ENCODE measurements around the gene UPF2.
"Not testable (repeated sequence)": the region's sequence is repeated elsewhere in the genome, so short reads cannot be mapped to it uniquely, and the experiment has no call there.

The UPF2 gene

DNA sequence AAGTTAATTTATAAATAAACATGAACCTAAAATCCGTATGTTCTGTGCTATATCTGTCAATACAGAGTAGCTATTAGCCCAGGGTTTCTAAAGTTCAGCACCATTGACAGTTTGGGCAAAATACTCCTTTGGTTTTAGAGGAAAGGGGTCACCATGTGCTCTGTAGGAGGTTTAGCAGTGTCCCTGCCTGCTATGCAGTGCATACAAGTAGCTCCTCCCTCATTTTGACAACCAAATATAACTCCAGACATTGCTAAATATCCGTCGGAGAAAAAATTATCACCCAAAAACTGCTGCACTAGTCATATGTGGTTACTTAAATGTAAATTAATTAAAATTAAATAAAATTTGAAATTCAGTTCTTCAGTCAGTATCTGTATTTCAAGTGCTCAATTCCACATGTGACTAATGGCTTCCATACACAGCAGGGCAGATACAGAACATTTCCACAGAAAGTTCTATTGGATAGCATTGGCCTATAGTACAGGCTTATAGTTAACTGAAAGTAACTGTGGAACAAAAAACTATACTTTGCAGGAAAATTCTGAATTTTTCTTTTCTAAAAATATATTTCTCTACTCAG is 6.4 kb downstream of the UPF2 start:
- no peak for DNase-seq

DNA sequence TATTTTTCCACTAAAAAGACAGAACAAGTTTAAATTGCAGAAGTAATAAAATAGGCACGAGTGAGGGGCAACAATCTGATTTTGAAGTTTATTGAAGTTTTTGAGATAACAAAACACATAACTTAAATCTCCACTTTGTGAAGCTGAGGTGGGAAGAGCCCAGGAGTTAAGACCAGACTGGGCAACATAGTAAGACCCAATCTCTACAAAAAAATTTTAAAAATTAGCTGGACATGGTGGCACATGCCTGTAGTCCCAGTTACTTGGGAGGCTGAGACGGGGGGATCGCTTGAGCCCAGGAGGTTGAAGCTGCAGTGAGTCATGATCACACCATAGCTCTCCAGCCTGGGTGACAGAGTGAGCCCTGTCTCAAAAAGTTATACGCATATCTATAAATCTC is 11.2 kb downstream of the UPF2 start:
- no peak for DNase-seq

DNA sequence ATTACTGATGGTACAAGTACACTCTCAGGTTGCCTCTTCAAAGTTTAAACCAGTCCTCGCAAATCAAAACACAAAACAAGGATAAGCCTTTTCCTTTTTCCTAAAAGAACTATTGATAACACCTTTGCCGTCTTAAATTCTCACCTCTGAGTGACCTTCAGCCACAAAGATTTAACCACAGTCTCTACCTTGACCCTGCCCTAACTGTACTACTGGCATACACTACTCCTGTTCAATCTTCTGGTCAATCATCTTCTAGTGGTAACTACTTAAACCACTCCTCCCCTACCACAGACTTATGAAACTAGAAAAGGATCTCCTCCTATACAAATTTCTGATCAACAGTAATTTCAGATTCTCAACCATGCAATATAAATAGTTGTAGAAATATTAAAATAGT is 15.1 kb downstream of the UPF2 start:
- DNase-seq: no peak

DNA sequence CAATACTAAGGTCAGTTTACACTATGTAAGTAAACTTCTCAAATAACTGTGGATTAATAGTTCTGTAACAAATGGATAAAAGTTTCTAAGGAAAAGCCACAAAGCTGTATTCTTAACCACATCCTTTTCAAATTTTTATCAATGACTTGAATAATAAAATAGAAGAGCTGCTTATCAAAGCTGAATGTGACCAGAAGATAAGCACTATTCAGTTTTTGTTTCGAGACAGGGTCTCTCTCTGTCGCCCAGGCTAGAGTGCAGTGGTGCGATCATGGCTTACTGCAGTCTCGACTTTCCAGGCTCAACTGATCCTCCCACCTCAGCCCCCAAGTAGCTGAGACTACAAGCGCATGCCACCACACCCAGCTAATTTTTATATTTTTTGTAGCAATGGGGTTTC is 17.0 kb downstream of the UPF2 start:
- DNase-seq: no peak

DNA sequence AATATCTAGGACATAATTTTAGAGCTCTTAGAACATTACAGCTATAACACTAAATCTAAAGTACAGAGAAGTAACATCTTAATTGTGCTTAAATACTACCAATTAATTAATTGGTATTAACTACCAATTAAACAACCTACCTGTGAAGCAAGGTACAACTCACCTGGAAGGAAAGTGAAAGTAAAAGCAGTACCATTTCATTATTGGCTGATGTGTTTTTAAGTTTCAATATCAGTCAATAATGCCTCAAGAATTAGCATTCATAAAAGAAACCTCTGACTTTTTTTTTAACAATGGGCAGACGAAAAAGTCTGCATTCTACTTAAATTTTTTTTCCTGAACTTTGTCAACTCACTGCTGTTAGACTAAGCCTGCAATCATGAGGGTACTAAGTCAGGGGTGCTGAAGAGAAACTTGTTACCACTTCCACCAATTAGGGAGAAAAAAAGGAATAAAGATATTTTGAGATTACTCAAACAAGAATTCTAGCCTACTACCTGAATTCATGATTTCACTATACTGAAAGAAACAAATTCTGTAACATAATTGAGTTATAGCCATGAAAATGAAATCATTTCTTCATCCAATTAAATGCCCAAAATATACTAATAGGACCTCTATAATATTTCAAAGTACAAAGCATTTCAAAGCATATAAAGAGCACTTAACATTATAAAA is 19.9 kb downstream of the UPF2 start:
- no peak for DNase-seq

DNA sequence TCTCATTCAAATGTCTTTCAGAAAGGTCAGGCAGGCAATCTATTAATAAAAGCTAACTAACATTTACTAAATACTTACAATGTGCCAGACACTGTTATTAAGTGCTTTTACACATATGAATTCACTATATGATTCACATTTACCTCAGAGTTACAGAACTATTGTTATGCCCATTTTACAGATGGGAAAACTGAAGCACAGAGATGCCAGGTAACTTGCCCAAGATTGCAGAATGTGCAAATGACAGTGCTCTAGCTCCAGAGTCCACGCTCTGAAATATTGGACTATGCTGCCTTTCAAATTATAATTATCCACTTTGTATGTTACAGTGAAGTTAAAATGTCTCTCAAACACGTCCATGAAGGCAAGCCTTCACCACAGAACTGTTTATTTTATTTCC is 22.0 kb downstream of the UPF2 start:
- DNase-seq: no peak

DNA sequence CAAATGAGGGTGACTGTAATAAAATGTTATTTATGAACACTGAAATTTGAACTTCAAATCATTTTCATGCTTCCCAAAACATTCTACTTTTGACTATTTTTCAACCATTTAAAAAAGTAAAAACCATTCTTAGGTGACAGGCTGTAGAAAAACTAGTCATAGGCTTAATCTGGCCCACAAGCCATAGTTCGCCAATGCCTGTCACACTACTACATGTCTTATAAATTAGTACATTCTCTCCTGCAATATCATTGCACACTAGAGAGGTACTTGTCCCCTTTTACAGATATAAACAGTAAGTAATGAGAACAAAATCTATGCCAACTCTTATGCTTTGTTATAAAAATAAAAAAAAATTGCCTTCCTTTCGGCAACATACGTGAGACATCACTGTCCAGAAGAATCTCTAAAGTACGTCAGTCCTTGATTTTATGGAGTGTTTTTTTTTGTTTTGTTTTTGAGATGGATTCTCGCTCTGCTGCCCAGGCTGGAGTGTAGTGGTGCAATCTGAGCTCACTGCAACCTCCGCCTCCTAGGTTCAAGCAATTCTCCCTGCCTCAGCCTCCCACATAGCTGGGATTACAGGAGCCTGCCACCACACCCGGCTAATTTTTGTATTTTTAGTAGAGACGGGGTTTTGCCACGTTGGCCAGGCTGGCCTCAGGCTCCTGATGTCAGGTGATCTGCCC is 23.2 kb downstream of the UPF2 start:
- no peak for DNase-seq

DNA sequence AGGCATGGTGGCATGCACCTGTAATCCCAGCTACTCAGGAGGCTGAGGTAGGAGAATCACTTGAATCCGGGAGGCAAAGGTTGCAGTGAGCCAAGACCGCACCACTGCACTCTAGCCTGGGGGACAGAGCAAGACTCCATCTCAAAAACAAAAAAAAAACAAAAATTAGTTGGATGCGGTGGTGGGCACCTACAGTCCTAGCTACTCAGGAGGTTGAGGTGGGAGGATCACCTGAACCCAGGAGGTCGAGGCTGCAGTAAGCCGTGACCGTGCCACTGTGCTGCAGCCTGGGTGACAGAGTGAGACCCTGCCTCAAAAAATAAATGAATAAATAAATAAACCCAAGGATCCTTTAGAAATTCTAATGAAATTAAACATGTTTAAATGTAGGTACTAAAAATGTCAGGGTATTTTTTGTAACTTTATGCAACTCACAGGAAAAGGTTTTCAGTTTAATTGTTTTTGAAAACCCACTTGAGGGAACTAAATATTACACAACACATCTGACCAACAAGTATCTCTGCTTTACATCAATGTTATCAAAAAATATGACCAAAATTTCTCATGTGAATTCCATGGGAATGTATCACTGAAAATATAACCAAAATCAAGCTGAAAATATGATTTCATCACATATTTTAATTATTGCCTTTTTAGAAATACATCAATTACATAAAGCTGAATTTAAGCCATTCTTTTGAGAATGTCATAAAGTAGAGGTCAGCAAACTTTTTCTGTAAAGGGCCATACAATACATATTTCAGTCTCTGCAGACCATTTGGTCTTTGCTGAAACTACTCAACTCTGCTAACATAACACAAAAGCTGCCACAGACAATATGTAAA is 23.9 kb downstream of the UPF2 start:
- no peak for DNase-seq

DNA sequence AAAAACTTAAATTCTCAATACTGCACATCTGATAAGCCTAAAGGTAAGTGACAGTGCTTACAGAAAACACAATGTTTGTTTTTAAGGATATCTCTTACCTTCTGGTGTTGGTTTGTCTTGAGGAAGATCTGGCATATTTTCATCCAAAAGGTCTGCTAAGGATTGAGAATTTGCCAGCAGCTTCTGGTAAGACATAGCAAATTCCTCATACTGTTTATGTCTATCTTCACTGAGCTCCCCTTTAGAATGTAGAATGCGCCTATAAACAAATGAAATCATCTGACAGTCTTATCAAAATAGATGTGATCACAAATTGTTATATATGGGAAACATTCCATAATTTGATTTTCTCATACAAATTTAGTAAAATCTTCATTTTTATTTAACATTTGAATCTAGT is 28.7 kb downstream of the UPF2 start:
- no peak for DNase-seq

DNA sequence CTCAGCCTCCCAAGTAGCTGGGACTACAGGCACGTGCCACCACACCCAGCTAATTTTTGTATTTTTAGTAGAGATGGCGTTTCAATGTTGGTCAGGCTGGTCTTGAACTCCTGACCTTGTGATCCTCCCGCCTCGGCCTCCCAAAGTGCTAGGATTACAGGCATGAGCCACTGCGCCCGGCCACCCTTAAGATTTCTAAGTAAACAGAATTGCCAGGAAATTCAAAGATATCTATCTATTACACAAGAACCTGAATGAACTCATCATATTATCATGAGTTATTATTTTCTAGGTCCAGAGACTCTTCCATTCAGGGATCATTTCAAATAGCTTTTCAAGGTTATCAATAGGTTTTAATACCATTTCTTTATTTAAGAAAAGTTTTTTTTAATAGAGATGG is 29.2 kb downstream of the UPF2 start:
- not testable (repeated sequence) for DNase-seq

DNA sequence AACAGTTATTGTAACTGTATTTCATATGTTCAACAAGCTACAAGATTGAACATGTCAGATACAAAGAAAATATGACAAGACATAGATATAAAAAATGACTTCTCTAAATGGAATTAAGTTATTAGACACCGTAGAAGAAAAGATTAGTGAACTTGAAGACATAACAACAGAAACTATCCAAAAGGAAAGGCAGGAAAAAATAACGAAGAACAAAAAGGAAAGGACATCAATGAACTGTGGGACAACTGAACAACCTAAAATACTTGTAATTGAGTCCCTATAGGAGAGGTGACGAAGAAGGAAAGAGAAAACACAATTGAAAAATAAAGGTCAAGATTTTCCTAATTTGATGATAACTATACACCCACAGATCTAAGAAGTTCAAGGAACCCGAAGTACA is 32.3 kb downstream of the UPF2 start:
- DNase-seq: no peak

DNA sequence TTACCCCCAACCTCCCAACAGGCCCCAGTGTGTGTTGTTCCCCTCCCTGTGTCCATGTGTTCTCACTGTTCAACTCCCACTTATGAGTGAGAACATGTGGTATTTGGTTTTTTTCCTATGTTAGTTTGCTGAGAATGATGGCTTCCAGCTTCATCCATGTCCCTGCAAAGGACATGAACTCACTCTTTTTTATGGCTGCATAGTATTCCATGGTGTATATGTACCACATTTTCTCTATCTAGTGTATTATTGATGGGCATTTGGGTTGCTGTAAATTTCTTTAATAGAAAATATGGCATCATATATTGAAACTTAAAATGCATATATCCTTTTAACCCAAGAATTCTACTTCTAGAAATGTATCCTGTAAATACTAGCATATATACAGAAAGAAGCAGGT is 33.8 kb downstream of the UPF2 start:
- DNase-seq: not testable (repeated sequence)

DNA sequence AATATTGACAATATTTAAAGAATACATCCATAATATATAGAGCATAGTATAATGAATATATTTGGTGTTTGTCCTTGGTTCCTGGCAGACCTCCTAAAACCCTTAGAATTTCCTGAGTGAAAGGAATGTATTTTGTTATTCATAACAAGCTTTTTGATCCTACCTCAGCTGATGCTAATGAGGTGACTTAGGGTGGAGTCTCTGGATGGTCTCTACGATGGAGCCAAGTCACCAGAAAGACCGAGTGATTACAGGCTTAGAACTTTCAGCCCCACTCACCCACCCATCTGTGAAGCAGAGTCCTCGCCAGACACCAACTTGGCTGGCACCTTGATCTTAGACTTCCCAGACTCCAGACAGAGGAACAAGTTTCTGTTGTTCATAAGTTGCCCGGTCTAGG is 35.9 kb downstream of the UPF2 start:
- DNase-seq: no peak

DNA sequence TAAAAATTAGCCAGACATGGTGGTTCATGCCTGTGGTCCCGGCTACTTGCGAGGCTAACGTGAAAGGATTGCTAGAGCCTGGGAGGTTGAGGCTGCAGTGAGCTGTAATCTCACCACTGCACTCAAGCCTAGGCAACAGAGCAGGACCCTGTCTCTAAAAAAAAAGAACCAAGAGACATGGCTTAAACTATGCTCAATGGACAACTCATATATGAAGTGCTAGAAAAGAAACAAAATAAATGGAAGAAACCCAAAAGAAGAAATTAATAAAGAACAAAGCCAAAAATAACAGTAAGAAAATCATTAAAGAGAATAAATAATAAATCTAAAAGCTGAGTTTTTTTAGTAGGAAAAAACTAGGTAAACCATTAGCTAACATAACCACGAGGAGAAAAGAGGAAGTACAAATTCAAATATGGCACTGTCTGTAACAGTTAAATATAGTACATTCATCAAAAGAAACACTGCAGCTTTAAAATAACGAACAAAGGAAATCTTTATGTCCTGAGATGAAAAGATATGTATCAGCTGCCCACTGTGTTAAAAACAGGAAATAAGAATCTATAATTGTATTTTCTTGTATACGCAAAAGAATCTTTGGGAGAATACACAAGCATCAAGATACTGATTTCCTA is 48.7 kb downstream of the UPF2 start:
- no peak for DNase-seq

DNA sequence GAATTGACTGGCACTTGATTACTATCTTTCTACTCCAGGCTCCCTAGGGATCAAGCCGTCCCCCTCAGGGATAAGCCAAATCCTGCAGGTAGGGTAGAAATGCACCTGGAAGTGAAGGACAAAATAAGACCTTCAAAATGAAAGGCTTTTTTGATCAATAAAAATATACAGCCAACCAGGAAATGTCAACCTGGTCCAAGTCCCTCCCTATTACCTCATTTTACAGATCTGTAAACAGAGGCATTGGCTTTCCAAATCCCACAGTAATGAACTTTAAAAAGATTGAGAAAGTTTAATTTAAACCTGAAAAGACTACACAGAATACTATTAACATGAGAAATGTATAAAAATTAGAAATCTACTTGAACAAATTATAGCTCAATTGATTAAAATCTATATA is 53.7 kb downstream of the UPF2 start:
- DNase-seq: no peak

DNA sequence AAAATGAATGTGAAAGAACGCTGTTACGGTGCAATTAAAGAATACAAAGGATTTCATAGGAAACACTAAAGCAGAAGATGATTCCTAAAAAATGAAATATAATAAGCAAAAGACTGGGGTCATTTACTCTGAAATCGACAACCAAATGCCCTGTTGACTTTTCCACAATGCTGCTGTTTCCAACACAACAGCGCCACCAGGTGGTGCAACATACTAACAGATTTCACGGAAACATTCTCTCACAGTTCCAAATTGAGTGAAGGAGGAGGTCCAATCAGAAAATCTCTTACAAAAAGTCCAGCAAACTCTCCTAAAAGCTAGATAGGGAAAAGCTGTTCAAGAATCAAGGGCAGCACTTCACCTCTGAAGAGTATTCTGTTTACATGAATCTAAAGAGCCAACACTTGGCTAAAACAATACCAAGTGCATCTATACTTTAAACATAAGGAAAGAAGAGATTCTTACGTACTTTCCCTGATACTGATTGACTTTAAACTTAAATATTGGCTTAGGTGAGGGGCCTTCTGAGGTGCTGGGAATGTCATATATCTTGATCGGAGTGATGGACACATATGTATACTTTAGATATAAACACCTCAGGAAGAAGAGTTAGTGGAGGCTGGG is 55.9 kb downstream of the UPF2 start:
- peak; percentile 71 for DNase-seq

DNA sequence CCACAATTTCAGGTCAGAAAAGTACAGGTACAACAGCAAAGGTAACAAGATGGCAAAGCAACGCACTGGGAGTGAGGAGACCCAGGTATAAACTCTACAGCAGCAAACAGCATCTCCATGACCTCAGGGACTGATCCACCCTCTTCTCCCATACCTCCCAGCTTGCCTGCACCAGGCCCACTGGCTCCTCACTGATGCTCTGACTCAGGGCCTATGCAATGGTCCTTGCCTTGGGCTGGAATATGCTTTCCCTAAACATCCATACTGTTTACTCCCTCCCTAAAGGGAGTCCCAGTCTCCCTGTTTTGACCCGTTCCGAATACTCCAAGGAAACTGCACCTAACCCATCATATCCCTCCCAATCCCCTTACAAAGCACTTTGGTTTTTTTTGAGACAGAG is 60.4 kb downstream of the UPF2 start:
- no peak for DNase-seq

DNA sequence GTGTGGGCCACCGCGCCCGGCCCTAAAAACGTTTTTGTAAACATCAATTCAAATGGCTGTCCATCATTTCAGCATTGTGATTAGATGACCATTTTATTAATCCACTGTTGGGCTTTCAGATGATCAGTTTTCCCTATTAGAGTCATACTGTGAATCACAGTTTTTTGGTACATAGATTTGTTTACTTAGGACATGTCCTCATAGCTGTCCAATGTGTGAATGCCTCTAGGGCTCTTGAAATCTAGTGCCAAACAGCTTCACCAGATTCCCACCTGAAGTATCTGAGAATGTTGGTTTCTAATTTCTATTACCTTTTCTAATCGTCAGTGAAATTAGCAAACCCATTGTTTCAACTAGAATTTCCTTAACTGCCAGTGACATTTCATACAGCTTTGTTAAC is 66.8 kb downstream of the UPF2 start:
- no peak for DNase-seq

DNA sequence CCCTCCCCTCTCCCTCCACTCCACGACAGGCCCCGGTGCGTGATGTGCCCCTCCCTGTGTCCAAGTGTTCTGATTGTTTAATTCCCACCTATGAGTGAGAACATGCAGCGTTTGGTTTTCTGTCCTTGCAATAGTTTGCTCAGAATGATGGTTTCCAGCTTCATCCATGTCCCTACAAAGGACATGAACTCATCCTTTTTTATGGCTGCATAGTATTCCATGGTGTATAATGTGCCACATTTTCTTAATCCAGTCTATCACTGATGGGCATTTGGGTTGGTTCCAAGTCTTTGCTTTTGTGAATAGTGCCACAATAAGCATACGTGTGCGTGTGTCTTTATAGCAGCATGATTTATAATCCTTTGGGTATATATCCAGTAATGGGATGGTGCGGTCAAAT is 70.1 kb downstream of the UPF2 start:
- DNase-seq: not testable (repeated sequence)

DNA sequence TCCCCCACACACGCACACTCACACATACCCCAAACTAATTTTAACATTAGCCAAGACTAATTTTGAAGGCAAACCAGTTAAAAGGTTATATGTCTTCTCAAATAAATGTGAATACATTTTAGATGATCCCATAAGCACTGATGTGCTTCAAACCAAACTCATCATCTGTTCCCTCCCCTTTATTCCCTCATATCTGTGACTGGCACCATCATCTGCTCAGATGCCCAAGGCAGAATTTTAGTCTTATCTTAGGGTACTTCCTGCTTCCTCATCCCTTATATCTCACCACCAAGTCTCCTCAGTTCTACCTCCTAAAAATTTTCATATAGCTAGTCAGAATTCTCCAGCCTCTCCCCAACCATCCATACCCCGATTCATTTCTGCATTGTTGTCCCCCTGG is 80.4 kb downstream of the UPF2 start:
- no peak for DNase-seq

DNA sequence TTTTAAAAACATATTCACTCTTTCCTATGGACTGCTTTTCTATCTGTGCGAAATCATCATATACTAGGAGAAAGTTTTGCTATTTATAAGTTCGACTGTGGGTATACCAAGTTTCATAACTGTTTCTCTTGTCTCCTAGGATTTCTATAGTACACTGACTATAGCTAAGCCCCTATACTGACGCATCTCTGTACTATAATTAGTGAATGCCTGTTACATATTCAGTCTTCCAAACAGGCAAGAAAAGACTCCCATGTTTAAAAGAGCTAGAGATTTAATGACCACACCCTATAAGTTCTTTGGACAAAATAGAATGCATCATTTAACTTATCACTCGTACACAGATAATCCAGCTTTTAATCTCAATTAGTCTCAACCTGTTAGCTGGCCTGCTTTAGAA is 80.8 kb downstream of the UPF2 start:
- no peak for DNase-seq

DNA sequence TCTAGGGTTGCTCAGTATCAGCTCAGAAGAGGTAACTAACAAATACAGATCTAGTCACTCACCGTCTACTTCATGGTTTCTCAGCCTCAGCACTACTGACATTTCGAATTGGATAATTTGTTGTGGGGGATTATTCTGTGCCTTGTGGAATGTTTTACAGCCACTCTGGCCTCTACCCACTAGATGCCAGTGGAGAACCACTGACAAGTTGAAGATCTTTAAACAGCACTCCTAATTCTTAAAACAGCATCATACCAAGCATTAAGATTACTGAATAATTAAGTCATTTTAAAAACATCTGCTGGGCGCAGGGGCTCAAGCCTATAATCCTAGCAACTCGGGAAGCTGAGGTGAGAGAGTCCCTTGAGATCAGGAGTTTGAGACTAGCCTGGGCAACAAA is 82.6 kb downstream of the UPF2 start:
- no peak for DNase-seq

DNA sequence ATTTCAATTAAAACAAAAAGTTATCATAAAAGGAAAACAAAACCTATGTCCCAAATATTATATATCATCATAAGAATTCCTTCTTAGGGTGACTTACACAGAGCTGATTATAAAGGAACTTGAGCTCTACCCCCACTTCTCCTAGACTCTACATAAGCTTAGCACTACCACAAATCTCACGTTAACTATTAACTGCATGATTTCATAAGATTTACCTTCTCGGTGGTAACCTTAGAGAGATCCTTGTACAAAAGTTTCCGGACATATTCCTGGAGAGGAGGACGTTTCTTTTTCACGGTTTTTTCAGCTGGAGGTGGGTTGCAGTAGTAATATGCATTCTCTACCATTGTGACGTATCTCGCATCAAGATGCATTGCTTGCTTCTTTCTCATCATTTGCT is 83.7 kb downstream of the UPF2 start:
- DNase-seq: no peak
